Naive B cell (primary cell): ENCODE measurements around the gene TRDN. TPM values are rescaled to one million over a fixed set of nuclear protein-coding genes. Genes with fewer than 3 reads are reported as not detected.

Experiments
- polyA plus RNA-seq, 6 donors: library from polyadenylated mRNA; unstranded; fragments of 300-500 nt; fragmentation: Illumina TruSeq; gene quantifications; one replicate each; pipeline ENCODE4 v1.2.3, GENCODE V29; 2021; ENCODE audit warnings: low read depth in 6 of 6

TRDN gene
- polyA plus RNA-seq, 6 donors from 2014 or later: not detected

Other genes with a start within 250 kb of the TRDN start
- gene NKAIN2, start 166.9 kb upstream of the TRDN start, polyA plus RNA-seq: not detected